HG03159 (cell line): ENCODE results near the gene CDC26.

Experiments
- ATAC-seq: cut with Tn5 transposase; IDR thresholded peaks from one replicate; pipeline ENCODE4 v1.9.1; 2021; ENCODE audit warnings: mild to moderate bottlenecking, moderate library complexity; ENCODE audit not compliant: unreplicated experiment

CDC26 gene

DNA sequence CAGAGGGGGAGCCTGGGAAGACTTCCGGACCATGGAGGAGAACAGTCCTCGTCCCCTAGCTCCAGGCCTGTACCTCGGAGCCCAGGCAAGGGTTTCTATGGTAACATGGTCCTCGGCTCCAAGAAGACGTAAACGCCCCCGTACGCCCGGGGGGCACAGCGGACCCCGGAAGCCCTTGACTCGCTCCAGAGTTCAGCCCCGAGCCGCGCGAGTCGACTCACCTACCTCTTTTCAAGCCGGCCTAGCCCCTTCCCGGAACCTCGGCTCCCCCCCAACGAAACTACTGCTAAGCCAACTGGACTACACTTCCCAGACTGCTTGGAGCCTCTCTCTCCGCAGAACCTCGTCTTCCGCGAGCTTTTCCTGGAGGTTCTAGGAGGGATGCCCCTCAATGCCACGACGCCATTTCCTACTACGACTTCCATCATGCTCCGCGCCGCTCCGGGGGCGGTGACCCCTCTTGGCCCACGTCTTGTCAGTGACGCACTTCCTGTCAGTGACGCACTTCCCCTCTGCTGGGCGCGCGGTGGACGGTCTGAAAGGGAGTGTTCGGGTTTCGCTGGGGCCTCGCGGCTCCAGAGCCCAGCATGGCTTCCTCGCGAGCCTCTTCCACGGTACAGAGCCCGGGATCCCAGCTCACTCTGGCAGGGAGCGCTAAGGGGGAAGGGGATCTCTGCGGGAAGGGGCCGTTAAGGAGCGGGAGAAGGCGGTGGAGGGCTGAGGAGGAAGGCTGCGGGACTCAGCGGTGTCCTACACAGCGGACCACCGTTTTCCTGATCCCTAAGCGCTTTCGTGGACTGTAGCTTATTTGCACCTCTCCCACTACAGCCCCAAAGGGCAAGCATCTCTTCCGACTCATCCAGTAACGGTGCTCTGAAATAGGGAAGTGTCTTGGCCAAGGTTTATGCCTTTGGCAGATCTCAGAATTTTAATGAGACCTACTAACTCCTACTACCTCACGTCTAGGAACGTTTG is at the start of gene CDC26, which contains the start of gene PRPF4:
CDC26 (minus strand) TSS at position 416 of the 975 bp plus-strand sequence. CDS start 3,065 bp downstream, outside the sequence.
PRPF4 (plus strand) TSS at position 502 of the 975 bp plus-strand sequence; CDS start at position 588, 86 bp downstream.
- peak; percentile 98 for ATAC-seq

DNA sequence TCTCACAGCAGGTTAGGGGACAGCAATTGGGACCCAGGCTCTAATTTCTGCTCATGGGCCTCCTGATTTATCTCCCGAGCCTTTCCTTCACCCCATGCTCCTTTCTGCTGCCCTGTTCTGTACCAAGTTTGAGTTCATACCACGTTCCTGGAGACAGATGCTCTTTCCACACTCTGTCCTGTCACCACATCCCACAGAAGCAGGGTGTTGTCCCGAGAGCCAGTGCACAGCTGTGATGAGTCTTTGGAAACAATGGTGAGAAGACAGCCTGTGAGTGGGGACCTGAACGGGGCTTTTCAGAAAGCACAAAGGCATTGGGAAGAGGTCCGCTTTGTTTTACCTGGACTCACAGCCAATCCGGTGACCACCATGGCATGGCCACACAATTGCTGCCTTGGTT is 47.3 kb upstream of the CDC26 start:
- ATAC-seq: no peak

DNA sequence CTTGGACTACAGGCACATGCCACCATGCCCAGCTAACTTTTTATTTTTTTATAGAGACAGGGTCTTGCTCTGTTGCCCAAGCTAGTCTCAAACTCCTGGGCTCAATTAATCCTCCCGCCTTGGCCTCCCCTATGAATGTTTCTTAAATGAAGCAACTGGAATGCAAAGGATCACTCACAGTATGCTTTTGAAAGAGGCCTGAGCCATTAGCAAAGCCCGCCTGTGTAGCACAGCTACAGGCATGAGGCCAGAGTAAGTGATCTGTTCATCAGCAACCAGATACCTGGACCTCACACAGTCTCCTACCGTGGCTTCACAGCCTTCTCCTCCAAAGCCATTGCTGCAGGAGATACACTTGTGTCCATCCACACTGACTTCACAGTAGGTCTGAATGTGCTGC is 44.7 kb upstream of the CDC26 start:
- no peak for ATAC-seq

DNA sequence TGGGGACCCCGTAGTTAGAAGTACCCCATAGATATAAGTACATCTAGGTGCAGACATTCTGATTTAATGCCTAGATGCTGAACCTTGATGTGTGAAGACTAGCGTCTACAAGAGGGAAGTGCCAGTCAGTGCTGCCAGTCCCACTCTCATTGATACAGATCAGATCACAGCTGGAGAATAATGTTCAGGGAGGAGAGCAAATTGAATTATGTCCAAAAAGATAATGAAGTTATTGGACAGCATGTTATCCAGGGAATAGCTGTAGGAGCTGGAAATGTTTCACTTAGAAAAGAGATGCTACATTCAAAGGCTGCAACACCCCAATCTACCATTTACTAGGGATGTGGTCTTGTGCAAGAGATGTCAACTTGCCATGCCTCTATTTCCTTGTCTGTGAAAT is 43.7 kb upstream of the CDC26 start:
- ATAC-seq: no peak

DNA sequence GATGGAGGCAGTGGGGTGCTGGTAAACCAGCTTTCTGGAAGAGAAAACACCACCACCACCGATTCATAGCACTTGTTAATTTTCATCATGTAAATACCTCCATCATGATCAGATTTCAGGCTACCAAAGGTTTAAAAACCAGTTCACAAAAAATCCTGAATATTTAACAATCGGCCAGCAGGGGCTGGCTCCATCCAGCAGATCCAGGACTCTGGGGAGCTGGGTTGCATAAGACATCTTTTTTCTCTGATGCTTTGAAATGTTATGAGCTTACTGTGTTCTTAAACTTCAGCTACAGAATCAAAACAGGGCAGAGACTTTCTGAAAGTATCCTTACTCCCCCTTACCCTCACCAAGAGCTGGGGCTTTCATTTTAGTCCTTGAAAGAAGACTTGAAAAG is 42.4 kb upstream of the CDC26 start:
- ATAC-seq: no peak

DNA sequence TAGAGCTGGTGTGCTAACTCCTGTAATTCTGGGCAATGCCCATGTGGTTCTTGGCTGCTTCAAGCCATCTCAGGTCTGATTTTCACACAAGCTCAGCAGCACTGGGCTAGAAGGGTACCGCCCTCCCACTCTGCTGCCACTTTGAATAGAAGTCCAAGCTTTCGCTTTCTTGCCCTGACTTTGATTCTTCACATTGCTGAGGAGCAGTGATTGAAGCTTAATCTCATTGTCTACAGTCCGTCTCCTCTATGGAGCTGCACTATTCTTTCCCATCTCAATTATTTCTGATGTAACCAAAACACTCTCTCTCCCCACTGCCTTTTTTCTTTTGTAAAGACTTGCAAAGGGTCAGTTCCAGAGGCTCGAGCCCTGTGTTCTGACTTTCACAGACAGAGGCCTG is 40.7 kb upstream of the CDC26 start:
- no peak for ATAC-seq

DNA sequence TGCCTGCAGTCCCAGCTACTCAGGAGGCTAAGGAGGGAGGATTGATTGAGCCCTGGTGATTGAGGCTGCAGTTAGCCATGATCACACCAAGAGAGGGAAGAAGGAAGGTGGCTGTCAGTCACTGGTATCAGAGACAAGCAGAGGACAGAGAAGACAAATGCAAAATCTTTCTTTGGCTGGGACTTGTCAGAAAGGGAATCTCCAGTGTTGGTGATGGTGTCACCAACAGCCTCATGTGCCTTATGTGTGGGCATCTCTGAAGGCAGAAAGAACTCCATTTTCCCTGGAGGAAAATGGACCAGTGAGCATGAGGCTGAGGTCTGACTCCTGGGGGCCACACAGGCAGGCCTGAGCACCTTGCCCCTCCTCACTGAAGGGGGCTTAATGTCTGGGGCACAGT is 39.9 kb upstream of the CDC26 start:
- ATAC-seq: no peak

DNA sequence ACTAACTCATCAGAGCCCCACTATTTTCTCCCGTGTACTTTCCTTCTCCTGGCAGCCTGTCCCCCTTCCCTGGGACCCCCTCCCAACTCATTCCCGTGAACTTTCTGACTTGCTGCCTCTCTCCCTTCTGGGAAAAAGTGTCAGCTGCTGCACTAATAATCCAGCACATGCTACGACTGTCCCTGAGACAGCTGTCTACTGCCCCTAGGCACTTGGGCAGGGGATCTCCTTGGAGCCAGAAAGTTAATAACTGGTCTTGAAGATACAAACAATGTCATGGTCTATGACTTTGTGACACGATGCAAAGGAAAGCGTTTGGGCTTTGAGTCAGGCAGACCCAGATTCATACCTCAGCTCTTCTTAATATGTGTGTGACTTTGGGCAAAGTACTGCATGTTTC is 37.9 kb upstream of the CDC26 start:
- ATAC-seq: no peak

DNA sequence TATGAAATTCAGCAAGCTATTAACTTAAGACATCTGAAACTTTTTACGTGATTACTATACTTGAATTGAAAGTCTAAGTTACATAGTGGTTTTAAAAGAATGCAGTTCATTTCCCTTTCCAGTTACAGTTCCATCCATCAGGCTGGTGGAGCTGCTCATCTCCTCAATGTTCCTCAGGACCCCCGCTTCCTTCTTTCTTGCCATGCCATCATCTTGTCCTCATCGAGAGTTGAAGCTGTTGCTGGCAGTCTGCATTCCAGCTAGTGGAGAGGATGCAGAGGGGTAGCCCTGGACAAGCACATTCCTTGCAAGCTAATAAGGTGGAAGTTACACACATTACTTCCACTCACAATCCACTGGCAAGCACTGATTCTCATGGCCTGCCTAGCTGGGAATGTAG is 36.6 kb upstream of the CDC26 start:
- ATAC-seq: no peak

DNA sequence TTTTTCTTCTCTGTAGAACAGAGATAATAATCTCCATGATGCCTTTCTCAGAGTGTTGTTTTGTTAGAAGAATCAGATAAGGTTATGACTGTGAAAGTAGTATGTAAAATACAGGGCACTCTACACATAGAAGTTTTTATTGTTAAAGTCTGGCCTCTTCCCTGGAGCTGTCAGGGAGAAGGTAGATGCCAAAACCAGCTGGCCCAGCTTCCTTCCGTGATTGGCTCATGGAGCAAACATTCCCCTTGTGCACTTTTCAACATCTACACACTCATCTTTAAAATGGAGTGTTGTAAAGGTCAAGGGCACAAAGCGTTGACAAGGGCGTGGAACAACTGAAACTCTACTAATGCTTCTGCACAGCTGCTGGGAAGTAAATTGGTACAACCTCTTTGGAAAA is 35.2 kb upstream of the CDC26 start:
- ATAC-seq: no peak

DNA sequence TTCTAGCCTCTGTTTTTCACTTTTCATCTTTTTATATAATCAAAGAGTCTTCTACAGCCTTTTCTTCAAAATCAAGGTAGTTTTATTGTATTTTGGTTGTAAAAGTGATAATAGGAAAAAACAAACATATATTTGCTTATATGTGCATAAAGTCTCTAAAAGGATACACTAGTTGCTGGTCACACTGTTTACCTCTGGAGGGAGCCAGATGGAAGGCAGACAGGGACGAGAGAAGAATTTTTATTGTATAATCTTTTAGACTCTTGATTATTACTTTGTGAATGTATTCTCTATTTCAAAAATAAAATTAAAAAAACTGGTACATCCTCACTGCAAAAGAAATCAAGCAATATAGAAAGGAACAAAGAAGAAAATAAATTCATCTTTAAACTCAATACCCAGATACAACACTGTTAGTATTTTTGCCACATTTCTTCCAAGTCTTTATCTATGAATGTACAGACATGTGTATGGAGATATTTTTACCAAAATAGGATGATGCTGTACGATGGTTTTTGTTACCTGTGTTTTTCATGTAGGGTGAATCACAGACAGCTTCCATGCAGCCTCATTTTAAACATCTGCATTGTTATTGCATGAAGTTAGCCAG is 33.9 kb upstream of the CDC26 start:
- ATAC-seq: peak; percentile 56

DNA sequence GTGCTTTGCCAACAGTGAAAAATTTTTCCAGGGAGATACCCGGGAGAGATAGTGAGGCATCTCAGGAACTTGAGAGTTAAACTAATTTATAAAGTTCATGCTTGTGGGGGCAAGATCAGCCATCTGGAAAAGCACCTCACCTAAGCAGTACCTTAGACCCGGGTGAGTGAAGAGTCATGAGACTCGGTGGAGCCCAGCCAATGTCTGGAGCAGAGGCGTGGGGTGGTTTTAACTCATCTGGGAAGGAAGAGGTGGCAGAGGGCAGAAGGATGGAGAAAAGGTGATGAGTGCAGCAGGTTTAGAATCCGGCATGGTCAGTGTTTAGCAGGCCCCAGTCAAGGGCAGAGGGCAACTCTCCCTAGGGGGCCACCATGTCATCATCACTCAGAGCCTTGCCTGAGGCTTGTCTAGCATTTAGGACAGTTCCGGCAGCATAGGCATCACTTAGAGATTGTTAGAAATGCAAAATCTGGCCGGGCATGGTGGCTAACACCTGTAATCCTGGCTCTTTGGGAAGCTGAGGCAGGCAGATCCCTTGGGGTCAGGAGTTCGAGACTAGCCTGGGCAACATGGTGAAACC is 32.1 kb upstream of the CDC26 start:
- no peak for ATAC-seq

DNA sequence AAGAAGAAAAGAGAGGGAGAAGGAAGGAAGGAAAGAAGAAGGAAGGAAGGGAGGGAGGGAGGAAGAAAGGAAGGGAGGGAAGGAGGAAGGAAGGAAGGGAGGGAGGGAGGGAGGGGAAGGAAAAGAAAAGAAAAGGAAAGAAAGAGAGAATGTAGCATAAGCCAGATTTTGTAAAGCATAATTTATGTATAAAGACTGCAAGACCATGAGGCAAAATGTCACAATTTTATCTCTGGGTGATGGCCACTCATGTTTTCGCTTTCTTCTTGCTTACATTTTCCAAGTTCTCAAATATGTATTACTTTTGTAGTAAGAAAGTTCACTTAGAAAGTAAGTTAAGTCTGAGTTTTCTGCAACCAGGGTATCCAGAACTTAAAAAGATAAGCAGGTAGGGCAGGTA is 31.2 kb upstream of the CDC26 start:
- no peak for ATAC-seq

DNA sequence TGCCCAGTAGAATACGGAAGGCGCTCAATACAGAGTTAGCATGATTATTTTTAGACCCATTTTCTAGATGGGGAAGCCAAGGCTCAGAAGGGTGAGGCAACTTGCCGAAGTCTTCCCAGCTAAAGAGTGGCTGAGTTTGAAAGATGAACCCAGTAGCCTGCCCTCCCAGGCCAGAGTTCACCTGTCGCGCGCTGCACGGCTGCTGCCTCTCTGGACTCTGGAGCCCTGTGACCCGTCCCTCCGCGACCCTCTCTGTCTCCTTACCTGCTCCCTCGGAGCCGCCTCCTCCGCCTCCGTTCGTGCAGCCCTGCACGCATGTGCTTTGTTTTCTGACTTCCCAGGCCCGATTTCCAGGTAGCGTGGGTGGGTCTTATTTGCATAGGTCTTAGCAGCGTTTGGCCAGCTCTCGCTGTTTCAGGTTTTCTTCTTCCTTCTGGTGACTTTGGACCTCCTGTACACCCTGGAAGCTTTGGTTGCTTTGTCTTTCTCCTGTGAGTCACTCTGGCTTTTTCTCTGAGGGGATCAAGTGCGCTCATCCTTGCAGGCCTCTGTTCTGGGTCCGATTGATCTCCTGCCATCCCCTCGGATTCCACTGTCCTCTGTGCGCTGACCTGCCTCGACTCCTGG is 27.5 kb upstream of the CDC26 start, which contains the start of gene RNF183:
RNF183 (minus strand) TSS at position 585 of the 627 bp plus-strand sequence. CDS start 5,192 bp downstream, outside the sequence.
- no peak for ATAC-seq

DNA sequence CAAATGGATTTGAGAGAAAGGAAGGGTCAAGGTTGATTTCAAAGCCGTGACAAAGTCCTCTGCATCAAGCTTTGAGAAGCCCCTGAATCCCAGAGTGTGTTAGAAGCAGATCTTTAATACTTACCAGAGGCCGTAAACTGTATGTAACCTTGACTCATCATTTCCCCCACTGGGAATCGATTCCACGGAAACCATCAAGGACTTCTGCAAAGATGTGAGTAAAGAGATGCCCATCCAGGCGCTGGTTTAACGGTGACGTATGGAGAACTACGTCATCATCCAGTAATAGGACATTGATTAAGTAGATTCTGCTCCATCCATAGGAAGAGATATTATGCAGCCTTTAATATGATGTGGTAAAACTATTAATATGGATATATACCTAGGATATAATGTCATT is 26.2 kb upstream of the CDC26 start:
- no peak for ATAC-seq

DNA sequence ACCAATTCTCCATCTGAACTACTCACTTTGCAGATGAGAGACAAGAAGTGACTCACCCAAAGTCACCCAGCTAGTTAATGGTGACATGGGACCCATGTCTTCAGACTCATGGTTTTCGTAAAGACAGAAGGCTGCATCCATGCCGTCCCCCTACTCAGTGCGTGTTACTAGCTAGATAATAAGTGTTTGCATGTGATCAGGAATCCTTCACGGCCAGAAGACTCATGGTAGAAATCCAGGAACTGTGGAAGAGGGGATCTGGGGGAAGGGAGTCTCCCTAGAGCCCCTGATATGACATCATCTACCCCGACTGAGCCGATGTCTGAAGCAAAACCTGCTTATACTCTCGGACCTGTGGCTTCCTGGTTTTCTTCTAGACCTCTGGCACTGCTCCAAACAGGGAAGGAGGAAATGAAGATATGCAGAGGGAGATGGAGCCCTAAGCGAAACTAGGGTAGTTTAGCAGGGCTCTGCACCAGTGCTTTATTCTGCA is 24.5 kb upstream of the CDC26 start:
- no peak for ATAC-seq

DNA sequence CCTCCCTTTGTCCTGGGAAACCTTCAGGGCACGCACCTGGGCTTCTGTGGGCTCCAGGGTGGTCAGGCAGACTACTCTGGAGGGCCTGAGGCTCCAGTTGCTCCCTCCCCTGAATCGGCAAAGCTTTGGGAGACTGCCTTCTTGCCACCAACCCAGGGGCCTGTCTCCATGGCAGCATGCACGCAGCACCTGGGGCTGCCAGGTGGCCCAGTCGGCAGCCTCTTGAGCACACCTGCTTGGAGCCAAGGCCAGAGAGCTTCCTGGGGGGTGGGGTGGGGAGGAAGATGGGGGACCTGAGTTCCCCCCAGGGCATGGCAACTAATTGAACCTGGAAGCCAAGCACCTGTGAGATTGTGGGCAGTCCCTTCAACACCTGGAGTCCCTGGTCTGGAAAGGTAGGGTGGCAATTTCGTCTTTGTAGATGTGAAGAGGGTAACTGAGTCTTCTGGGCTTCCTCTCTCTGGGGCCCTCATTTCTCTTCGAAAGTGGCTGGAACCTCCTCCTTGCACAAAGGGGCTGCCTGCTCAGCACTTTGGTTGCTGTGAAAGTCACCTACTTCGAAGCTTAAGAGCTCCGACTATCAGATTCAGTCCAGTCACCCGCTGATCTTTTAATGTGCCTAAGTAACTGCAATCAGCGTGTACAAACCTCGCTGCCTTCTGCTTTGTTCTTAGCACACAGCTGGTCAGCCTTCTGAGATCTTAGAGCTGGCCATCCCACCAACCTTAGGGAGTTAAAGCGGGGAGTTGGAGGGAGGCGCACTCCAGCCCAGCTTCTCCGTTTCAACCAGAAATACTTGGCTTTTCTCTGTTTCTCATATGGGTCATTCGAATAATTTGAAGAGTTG is 23.8 kb upstream of the CDC26 start:
- ATAC-seq: no peak

DNA sequence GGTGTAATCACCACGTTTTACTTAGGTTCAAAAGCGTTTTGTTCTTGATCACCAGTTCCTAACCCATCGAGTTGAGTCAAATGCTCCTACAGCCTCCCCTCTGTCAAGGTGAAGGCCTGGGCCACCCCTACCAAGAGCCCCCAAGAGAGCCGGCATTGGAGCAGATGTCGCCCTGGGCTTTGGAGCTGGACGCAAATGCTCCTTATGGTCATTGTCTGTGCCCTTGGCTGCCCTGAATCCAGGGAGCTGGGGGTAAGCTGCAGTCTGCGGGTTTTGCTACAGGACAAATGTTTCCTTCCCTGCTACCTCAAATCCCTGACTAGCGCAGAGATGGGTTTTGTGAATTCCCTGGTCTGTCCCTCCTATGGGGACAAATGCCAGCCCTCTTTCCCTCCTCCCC is 22.9 kb upstream of the CDC26 start:
- ATAC-seq: no peak

DNA sequence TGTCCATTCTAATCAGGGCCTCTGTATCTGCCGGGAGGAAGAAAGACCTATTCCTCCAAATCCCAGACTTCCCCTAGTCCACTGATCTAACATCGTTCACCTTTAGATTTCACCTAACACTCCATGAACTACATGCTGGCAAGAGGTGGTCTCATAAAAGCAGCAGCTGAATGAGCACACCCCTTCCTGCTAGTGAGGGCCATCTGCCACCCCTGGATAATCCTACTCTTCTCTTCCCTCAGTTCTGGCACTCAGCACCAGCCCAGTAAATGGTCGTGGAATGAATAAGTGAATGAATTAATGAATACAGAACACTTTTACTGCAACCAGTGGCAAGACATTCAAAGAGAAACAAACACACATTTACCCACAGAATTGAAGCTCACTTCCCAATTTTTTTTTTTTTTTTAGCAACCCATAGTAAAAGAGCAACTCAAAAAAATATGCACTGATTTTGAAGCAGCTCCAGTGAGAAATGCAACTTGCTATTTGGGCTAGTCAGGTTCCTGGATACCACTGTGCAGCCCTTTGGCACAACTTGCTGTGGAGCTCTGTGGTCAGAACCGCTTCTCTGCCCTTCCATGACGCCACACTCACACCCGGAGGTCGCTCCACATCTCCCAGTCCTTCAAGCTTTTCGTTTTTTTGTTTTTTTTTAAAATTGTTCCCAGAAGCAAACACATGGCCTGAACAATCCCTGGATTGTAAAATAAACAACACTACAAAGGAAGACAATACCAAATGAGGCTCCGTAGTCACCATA is 21.6 kb upstream of the CDC26 start:
- no peak for ATAC-seq
